HG03442 (cell line): ENCODE results near the gene CES3.
"Not testable (repeated sequence)": the region's sequence is repeated elsewhere in the genome, so short reads cannot be mapped to it uniquely, and the experiment has no call there.

Experiments used
- ATAC-seq: cut with Tn5 transposase; IDR thresholded peaks from one replicate; pipeline ENCODE4 v1.9.1; 2021; ENCODE audit warnings: mild to moderate bottlenecking, moderate library complexity; ENCODE audit not compliant: unreplicated experiment

The CES3 gene

GRCh38 chr16:66964049-66964448 lies 3.0 kb downstream of the CES3 start:
- ATAC-seq: no peak

GRCh38 chr16:66968847-66969246 lies 7.8 kb downstream of the CES3 start:
- ATAC-seq: no peak

- ATAC-seq: no peak
Observed at GRCh38 chr16:66970775-66971720, 10.0 kb downstream of the CES3 start.

- ATAC-seq: no peak
Observed at GRCh38 chr16:66972983-66973382, 11.9 kb downstream of the CES3 start.

- ATAC-seq: no peak
Observed at GRCh38 chr16:66973716-66974115, 12.7 kb downstream of the CES3 start.

- ATAC-seq: not testable (repeated sequence)
Observed at GRCh38 chr16:66974156-66974931, 13.3 kb downstream of the CES3 start.

- not testable (repeated sequence) for ATAC-seq
Observed at GRCh38 chr16:66974932-66975246, 13.8 kb downstream of the CES3 start.

- ATAC-seq: no peak
Observed at GRCh38 chr16:66975302-66975893, 14.3 kb downstream of the CES3 start.

GRCh38 chr16:66976746-66977145 lies 15.7 kb downstream of the CES3 start:
- ATAC-seq: no peak

GRCh38 chr16:66977341-66978113 lies 16.5 kb downstream of the CES3 start:
- ATAC-seq: peak; percentile 57

- no peak for ATAC-seq
Observed at GRCh38 chr16:66979011-66979717, 18.1 kb downstream of the CES3 start.

- no peak for ATAC-seq
Observed at GRCh38 chr16:66983033-66983432, 22.0 kb downstream of the CES3 start.

- no peak for ATAC-seq
Observed at GRCh38 chr16:66984892-66985311, 23.8 kb downstream of the CES3 start.

- no peak for ATAC-seq
Observed at GRCh38 chr16:66986559-66986958, 25.5 kb downstream of the CES3 start.

- ATAC-seq: no peak
Observed at GRCh38 chr16:66988197-66988788, 27.2 kb downstream of the CES3 start, which contains the start of gene CES4A. TSS of gene CES4A (plus strand) at chr16:66988589. CDS start at chr16:66988773, 184 bp downstream.

- no peak for ATAC-seq
Observed at GRCh38 chr16:66991545-66992077, 30.5 kb downstream of the CES3 start.

- not testable (repeated sequence) for ATAC-seq
Observed at GRCh38 chr16:66993558-66993957, 32.5 kb downstream of the CES3 start.

GRCh38 chr16:66996324-66996982 lies 35.4 kb downstream of the CES3 start:
- ATAC-seq: no peak

GRCh38 chr16:66996983-66997358 lies 35.9 kb downstream of the CES3 start:
- no peak for ATAC-seq
